ENCODE results near the gene SLC35B2. TPM values are rescaled to one million over a fixed set of nuclear protein-coding genes. Genes with fewer than 3 reads are reported as not detected.
A peak's percentile ranks its signal among the peaks of the same experiment; 100 is the strongest.

Gene SLC35B2
- total and polyA plus RNA-seq, 2 experiments from 2014 or later, result 14.0 to 30.9 TPM

GRCh38 chr6:44257753-44258324 lies 511 bp upstream of the SLC35B2 start (continued):
- 0 out of 4 replicates have a peak, but pooled peaks of 1 of the 2 experiments have one; percentile 6 for TF ChIP-seq CTCF (conservative IDR thresholded peaks at IDR 0.05; ENCODE audit: low read depth in 2 of 2)

- Histone ChIP-seq H3K4me3 (peak overlapping the region; percentile 94), H3K79me2 (replicated peaks; ENCODE audit: insufficient read depth) (peaks cover 16% of the 10 kb centered on the region), H2AFZ (no peak overlapping the region), H3K27ac (ENCODE audit: low read depth) (peak overlapping the region; percentile 97), H3K9me2 (ENCODE audit: insufficient read depth) (no peaks in the 10 kb centered on the region), H3K4me2 (peak overlapping the region; percentile 97), H3F3A (replicated peaks; ENCODE audit: low read depth) (peaks cover 49% of the 10 kb centered on the region), H3K4me1 (ENCODE audit: insufficient read depth) (no peaks in the 10 kb centered on the region), H3K27me3 (ENCODE audit: insufficient read depth) (no peaks in the 10 kb centered on the region), H3K36me3 (ENCODE audit: insufficient read depth) (peaks cover 27% of the 10 kb centered on the region), H4K20me1 (replicated peaks; ENCODE audit: insufficient read depth) (peaks cover 17% of the 10 kb centered on the region)
- peaks cover 66% of the 10 kb centered on the region for H3K36me3 Mint-ChIP-seq (ENCODE audit: low read depth)
- peaks cover 47% of the 10 kb centered on the region for H3K4me1 Mint-ChIP-seq
- peak overlapping the region; percentile 97 for H3K27ac Mint-ChIP-seq
- ATAC-seq, result peak; percentile 45
- peaks cover 48% of the 10 kb centered on the region for H3K27me3 Mint-ChIP-seq (ENCODE audit: insufficient read depth, low read depth, poor library complexity)
- H3K4me3 Mint-ChIP-seq, result peak overlapping the region; percentile 96
- peak; percentile 81 for DNase-seq (ENCODE audit: low spot score)
- H3K9me3 Mint-ChIP-seq, result peaks cover 7% of the 10 kb centered on the region
- TF ChIP-seq ETS1 (IDR thresholded peaks at IDR 0.05), result no peak
- no peak for TF ChIP-seq ZNF114 (CRISPR knock-in tag; IDR thresholded peaks at IDR 0.05)
- no peak for TF ChIP-seq CREB1 (CRISPR knock-in tag; IDR thresholded peaks at IDR 0.05; ENCODE audit: low read depth)
- TF ChIP-seq EZH2phosphoT487 (IDR thresholded peaks at IDR 0.05; ENCODE audit: unreplicated experiment), result no peak
- no peak for TF ChIP-seq ZNF462 (CRISPR knock-in tag; IDR thresholded peaks at IDR 0.05)
- no peak for TF ChIP-seq JUNB (IDR thresholded peaks at IDR 0.05; ENCODE audit: unreplicated experiment)
- TF ChIP-seq STAT1 (IDR thresholded peaks at IDR 0.05; ENCODE audit: unreplicated experiment), result no peak
- no peak for TF ChIP-seq NANOG (IDR thresholded peaks at IDR 0.05; ENCODE audit: borderline replicate concordance)
- no peak for TF ChIP-seq REST (IDR thresholded peaks at IDR 0.05; ENCODE audit: unreplicated experiment)
- no peak for TF ChIP-seq CTCF (conservative IDR thresholded peaks at IDR 0.05; ENCODE audit: low read depth in 2 of 2)
Observed at GRCh38 chr6:44256775-44257024, 628 bp downstream of the SLC35B2 start.

All from GM23338 (cell line).